ACHN (cell line): ENCODE results near the gene MYLK4.
A peak's percentile ranks its signal among the peaks of the same experiment; 100 is the strongest.

Source experiments
- DNase-seq: peaks from one replicate; pipeline ENCODE4 v3.0.0-alpha.2; 2015
- in situ Hi-C: cut with HindIII; loops from 2 replicates; pipeline ENCODE4 v1.10.0; 2017; ENCODE audit warnings: low sequenced_read_pairs, low pct_ligation_motif_present, low pct_unique_long_range_greater_than_20kb

MYLK4 gene

DNA sequence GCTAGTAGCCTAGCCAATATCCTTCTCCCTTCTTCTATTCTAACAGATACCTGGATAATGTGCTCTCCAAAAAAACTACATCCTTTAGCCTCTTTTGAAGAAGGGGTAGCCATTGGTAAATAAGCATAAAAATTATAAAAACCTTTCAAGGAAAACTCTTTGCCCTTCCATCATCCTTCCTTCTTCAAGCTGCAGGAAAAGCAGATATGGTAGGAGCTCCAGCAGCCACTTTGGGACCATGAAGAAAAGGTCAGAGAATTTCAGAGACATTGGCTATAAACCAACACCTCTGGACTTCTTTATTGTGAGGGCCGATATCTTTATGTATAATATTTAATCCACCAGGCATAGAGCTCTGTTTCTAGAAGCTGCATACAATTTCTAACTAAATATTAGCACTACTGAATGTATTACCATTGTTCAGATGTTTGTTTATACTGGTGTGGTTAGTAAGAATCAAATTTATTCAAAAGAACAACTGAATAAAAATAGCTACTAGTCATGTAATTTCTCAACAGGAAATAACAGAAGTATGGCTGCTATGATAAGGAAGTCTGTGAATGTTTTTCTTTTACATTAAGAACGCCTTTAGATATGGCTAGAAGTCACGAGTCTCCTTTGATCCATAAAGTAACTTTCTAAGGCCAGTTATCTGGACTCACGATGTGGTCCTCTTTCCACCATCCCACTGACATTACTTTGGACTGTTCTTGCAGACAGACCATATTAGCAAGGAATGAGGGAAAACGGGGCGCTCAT, 32.2 kb downstream of the MYLK4 start:
- no peak for DNase-seq
- in situ Hi-C loops, result no loop called here

GRCh38 chr6:2716936-2717700, 33.6 kb downstream of the MYLK4 start:
- no peak for DNase-seq
- in situ Hi-C loops, result no loop called here

- in situ Hi-C loops, result no loop called here
- no peak for DNase-seq
These were observed 35.0 kb downstream of the MYLK4 start for GRCh38 chr6:2715737-2716136.

DNA sequence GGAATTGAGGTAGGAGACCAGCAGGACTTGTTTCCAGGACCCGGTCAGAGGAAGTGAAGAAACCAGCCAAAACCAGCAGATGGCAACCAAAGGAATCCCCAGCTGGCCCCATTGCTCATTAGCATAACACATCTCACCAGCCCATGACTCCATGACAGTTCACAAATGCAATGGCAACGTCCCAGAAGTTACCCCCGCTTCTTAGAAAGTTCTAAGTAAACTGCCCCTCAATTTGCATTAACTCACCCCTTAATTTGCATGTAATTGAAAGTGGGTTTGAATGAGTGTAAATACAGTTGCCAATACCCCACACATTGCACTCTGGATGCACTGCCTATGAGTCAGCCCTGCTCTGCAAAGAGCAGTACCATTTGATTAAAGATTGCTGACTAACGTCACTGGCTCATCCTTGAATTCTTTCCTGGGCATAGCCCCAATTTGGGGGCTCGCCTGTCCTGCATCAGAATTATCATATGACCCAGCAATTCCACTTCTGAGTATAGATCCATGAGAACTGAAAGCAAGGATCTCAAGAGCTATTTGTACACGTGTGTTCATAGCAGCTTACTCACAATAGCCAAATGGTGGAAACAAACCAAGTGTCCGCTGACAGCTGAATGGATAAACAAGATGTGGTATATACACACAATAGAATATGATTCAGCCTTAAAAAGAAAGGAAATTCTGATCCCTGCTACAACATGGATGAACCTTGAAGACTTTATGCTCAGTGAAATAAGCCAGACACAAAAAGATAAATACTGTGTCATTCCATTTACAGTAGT, 36.4 kb downstream of the MYLK4 start:
- in situ Hi-C loops, result no loop called here
- peak; percentile 66 for DNase-seq

DNA sequence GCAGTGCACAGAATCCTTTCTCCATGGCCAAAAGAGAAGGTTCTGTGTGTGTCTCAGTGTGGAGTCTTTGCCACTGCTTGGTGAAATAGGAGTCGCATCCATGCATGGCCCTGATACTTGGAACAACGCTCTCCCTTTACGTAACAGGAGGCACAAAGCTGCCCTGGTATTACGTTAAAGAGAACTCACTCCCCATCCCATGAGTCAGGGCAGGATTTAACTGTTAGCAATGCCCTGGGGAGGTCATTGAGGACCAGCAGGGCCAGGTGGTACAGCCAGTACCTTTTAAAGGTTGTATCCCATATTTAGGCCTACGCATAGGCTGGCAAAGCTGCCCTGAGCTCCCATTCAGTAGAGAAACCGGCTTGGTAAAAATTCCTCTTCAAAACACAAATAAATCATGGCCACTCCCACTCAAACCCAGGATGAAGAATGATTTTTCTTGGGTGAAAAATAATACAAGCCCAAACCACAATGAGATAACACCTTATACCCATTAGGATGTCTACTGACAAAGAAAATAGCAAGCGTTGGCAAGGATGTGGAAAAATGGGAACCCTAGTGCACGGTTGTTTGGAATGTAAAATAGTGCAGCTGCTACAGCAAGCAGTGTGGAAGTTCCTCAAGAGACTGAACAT, 37.1 kb downstream of the MYLK4 start:
- in situ Hi-C loops, result no loop called here
- no peak for DNase-seq

DNA sequence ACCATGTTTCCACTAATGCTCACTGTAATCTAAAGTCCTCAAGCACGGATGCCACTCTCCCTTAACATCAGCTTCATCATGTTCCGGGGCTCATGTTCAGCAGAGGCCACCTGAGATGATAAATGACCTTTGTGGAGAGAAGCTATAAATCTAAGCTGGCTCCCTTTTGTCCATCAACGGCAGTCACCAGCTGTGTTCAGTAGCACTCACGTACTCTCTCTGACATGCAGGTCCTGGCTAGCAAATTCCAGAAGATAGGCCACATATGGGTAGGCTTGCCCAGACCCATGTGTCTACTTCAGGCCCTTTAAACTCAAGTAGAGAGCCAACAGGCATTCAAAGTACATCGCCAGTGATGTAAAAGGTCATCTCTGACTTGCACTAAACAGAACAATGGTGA, 38.6 kb downstream of the MYLK4 start:
- in situ Hi-C loops, result no loop called here
- no peak for DNase-seq

- DNase-seq, result no peak
- in situ Hi-C loops, result no loop called here
These were observed 40.3 kb downstream of the MYLK4 start for GRCh38 chr6:2710412-2710811.

DNA sequence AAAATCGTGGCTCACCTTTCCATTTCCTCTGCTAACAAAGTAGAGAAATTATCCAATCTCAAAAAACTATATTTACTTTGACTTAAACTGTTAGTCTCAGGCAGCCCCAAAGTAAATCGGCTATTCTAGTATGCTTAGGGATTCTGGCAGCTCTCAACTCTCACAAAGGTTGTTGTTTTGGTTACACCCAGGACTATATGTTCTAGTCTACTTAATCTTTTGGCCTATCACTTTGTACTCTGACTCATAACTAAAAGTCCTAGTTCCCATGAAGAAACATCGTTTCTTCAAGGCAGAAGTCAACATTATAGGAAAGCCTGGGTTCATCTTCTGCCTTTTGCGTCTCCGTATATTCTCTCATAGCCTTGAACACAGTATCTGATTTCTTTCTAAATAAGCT, 42.3 kb downstream of the MYLK4 start:
- in situ Hi-C loops, result no loop called here
- DNase-seq, result no peak

DNA sequence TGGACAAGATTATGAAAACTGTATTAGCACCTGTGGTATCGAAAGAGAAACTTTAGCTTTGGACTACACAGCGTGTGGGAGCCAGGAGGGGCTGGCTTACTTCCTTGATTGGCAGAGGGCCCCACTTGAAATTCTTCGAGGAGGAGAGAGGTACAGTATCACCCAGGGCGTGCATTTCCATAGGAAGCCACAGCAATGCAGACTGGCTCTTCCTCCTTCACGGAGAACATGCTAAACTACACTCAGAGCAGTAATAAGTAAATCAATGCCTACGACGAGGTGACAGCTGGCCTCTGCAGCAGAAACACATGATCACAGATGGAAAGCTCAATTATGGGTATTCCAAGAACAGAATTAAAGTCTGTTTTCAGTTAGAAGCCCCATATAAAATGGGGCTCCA, 44.2 kb downstream of the MYLK4 start:
- no peak for DNase-seq
- in situ Hi-C loops, result no loop called here

- in situ Hi-C loops, result no loop called here
These were observed 45.5 kb downstream of the MYLK4 start for GRCh38 chr6:2705256-2705655.

DNA sequence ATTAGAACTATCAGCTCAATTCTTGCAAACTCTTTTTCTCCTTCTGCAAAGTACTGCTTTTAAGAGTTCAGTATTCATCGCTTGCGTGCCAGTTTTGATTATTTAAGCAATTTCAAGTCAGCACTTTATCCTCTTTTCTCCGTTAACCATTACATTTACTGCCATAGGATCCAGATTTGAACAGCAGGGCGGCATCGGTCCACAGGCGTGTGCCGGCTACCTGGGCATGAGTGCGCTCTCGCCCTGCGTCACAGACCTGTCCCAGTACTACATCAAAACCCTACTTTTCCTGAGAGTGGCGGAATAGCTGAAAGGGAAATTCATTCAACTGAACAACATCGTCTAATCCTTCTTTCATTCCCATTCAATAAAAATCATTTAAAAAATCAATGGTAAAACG, 53.4 kb downstream of the MYLK4 start:
- no peak for DNase-seq
- in situ Hi-C loops, result no loop called here

More at GRCh38 chr6:2705256-2705655, 45.5 kb downstream of the MYLK4 start:
- DNase-seq, result no peak

- peak; percentile 36 for DNase-seq
- in situ Hi-C loops, result no loop called here
These were observed 55.1 kb downstream of the MYLK4 start for GRCh38 chr6:2695454-2696095.

DNA sequence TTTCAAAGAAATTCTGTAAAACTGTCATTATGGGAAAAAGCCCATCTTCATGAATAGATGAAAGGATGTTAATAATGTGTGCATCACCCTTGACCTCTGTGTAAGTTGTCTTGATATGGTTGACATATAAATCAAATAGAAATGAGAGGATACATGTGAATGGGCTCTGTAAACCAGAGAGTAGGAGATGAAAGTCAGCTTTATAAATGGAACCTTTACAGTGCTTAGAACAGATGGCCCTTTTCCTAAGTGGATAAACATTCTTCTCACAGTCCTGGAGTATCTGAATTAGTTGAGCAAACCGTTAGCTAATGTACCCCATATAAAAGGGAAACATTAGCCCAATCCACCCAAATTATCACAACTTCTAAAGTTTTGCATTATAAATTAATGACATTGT, 57.5 kb downstream of the MYLK4 start:
- in situ Hi-C loops, result no loop called here
- DNase-seq, result no peak

DNA sequence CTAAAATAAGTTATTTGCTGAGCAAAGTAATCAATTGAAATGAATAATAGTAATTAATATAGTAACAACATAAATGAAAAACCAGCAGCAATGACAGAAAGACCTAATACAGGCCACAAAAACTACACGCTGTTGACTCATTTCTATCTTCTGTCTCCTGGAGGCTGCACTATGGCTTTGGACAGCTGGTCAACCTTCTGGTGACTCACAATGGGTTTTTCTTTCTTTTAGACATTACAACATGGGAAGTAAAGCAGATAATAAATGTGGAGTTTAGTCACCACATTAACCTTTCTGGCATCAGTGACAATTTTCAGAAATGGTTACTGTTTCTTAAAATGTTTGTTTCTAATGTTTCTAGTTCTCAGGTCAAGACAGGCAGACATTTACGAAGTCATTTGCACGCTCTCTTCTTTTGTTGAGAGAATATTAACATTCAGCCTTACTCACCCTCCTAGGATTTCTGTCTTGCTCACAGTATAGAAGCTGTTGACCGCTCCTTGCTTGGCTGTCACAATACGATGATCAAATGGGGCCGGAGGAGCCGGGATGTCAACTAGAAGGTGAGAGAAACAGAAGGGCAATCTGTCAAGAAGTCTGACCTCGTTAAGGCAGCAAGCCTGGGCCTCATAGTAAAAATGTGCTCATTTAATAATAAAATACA, 62.2 kb downstream of the MYLK4 start:
- in situ Hi-C loops, result no loop called here
- peak; percentile 51 for DNase-seq

GRCh38 chr6:2687456-2687855, 63.3 kb downstream of the MYLK4 start:
- no peak for DNase-seq

GRCh38 chr6:2686515-2686914, 64.2 kb downstream of the MYLK4 start:
- no peak for DNase-seq
- in situ Hi-C loops, result no loop called here

More at GRCh38 chr6:2687456-2687855, 63.3 kb downstream of the MYLK4 start:
- in situ Hi-C loops, result no loop called here

GRCh38 chr6:2684766-2685754, 65.7 kb downstream of the MYLK4 start:
- no peak for DNase-seq
- in situ Hi-C loops, result no loop called here
